ENCODE data around the gene ALPL. TPM values are rescaled to one million over a fixed set of nuclear protein-coding genes. Genes with fewer than 3 reads are reported as not detected.
A peak's percentile ranks its signal among the peaks of the same experiment; 100 is the strongest.
"Not testable (repeated sequence)": the region's sequence is repeated elsewhere in the genome, so short reads cannot be mapped to it uniquely, and the experiment has no call there.

ALPL gene
- total RNA-seq, 1 donor from 2014 or later: 11.1 TPM

DNA sequence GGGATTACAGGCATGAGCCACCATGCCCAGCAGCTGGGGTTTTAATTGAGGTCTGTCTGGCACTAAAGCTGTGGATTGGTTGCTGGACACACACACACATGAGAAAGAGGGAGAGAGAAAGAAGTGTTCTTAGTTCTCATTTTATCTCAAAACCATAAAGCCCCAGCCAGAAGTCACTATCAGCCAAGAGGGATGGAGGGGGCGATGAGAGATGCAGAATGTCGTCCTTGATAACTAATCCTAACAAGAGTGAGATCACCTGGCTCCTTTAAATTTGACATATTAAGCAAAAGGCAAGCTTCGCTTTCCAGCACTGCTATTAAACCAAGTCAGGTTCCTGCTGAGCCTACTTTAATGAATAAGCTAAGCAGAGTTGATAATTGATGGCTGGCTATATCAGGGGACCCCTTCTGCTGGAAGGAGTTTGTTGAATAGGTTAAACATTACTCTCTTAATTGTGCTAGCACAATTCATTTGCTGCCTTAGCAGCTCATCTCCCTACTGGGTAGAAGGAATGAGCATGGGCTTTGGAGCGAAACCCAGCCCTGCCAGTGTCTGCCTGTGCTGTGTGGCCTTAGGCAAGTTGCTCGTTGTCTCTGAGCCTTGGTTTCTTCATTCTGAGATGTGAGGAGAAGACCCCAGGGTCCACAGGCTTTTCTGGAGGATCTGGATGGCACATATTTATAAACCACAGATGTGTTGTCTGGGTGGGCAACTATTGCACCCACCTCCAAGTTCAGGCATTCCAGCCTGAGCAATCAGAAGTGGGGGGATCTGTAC, 50.8 kb downstream of the ALPL start:
- DNase-seq (ENCODE audit: low read depth): peak; percentile 76

DNA sequence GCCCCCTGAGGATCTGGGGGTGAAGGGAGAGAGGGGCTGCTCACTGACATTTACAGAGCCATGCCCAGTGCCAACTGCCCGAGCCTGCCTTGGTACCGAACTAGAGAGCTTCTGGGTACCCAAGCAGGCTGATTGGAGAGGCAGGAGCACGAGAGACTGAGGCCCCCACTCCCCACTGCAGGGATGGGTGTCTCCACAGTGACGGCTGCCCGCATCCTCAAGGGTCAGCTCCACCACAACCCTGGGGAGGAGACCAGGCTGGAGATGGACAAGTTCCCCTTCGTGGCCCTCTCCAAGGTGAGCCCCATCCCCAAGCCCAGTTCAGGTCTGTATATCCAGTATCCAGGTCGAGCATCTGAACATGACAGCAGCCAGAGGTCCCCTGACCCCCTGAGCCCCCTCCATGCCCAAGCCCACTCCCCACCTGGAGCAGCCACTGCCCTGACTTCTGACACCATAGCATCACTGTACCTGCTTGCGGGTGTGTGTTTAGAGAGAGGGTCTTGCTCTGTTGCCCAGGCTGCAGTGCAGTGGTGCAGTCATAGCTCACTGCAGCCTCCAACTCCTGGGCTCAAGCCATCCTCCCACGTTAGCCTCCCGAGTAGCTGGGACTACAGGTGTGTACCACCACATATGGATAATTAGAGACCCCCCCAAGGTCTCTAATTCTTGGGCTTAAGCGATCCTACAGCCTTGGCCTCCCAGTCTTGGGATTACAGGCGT, 51.9 kb downstream of the ALPL start:
- no peak for DNase-seq (ENCODE audit: low read depth)

DNA sequence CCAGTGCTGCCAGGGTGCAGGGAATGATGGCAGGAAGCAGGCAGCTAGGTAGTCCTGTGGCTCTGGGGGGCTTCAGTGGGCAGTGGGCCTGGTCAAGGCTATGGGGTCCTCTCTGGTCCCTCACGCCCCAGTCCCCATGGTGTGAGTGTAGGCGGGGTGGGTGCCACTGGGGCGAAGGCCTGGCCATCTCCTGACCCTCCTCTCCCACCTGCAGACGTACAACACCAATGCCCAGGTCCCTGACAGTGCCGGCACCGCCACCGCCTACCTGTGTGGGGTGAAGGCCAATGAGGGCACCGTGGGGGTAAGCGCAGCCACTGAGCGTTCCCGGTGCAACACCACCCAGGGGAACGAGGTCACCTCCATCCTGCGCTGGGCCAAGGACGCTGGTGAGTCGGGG, 53.7 kb downstream of the ALPL start:
- DNase-seq (ENCODE audit: low read depth): no peak

DNA sequence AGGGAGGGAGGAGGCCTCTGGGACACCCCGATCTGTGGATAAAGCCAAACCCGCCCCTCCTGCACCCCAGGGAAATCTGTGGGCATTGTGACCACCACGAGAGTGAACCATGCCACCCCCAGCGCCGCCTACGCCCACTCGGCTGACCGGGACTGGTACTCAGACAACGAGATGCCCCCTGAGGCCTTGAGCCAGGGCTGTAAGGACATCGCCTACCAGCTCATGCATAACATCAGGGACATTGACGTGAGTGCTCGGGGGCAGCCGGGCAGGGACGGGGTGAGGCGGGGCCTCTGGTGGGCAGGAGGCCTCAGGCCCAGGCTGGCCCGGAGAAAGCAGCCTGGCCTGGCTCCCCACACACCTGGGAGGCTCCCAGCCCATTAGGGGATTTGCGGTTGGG, 54.7 kb downstream of the ALPL start:
- no peak for DNase-seq (ENCODE audit: low read depth)

DNA sequence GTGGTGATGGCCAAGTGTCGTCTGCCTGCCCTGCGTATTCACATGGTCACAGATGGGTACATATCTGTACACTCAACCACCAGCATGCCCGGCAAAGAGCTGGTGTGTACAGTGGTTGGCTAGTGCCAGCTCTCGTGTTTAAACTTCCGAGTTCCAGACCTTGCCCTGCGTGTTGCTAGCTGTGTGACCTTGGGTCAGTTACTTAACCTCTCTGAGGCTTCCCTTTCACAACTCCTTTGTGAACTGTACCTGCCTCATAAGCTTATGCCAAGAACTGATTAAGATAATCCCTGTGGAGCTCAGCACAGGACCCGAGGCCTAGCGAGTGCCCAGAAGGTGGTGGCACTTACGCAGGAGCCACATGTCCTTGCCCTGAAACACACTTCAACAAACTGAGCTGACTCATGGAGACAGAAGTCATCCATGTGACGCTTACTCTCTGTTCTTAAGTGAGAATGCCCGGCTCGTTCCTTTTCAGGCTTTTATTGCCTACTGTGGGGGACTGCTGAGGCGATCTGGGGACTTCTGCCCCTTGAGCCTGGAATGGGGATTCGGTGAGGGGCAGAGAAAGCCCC, 55.4 kb downstream of the ALPL start:
- peak; percentile 37 for DNase-seq (ENCODE audit: low read depth)

DNA sequence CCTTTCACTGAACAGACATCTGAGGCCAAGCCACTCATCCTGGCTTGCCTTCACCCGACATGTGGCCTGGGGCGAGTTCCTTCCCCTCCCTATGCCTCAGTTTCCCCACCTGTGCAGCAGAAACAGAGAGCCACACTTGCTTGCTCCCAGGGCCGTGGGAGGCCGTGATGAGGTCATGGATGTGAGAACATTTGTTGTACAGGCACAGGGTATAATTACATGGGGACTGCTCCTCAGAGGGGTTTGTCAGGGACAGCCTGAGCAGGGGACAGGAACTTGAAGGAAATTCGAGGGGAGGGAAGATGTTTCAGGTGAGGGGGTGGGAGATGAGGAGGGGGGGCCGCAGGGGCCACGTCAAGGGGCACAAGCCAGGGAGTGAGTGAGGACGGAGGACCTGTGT, 56.1 kb downstream of the ALPL start:
- no peak for DNase-seq (ENCODE audit: low read depth)

DNA sequence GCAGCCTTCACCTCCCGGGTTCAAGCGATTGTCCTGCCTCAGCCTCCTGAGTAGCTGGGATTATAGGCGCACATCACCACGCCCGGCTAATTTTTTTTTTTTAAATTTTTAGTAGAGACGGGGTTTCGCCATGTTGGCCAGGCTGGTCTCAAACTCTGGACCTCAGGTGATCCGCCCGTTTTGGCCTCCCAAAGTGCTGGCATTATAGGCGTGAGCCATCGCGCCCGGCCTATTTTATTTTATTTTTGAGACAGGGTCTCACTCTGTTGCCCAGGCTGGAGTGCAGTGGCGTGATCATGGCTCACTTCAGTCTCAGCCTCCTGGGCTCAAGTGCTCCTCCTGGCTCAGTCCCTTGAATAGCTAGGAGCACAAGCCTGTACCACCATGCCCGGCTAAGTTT, 57.1 kb downstream of the ALPL start:
- not testable (repeated sequence) for DNase-seq (ENCODE audit: low read depth)

DNA sequence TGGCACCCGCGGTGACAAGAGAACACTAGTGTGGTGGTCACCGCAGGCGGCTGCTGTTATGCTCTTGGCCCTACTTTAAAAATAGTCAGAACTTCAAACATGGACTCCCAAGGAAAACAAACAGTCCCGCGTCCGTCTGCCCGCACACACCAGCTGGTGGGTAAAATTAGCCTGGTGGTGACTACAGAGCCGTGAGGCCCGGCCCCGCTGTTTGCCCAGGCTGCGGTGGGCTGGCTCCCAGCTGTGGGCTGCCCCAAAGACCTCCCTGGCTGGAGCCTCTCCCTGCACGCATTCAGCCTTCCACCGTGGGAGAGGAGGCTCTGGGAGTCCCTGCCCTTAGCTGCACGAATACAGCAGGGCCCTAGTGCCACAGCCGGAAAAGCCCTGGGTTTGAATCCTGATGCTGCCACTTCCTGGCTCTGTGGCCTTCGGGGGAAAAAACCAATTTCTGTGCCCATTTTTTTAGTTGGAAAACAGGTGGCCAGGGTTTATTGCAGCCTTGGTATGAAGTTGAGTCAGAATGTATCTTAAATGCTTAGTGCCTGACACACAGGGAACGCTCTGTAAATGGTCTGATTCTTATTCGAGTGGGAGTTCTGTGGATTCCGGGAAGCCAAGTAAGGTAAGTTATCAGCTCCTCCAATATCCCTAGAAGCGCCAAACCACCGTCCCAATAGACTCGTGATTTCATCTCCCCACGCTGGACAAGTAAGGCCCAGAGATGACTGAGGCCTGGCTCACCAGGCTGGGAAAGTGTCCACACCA, 58.2 kb downstream of the ALPL start:
- no peak for DNase-seq (ENCODE audit: low read depth)

DNA sequence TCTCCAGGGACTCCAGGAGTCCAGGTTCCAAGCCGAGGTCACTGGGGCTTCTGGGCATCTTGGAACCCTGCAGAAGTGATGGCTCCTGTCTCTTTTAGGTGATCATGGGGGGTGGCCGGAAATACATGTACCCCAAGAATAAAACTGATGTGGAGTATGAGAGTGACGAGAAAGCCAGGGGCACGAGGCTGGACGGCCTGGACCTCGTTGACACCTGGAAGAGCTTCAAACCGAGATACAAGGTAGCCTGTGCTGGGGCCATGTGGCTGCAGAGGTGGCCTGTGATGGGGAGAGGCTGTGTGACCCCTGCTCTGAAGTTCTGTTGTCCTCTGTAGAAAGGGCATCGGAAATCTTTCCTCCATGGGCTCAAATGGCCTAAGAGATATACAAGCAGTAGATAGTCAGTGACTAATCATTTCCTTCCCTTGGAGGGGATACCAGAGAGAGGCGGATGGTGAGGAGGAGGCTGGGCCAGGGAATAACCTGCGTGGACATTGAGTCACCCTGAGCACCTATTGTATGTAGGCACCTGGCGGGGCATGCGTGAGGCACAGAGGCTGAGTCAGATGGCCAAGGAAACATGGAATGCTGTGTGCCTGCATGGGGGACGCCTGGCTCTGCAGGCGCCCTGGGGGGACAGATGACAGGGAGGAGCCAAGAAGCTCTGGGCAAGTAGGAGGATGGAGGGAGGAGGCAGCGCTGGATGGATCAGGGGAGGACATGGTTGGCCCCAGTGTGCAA, 59.0 kb downstream of the ALPL start:
- no peak for DNase-seq (ENCODE audit: low read depth)

DNA sequence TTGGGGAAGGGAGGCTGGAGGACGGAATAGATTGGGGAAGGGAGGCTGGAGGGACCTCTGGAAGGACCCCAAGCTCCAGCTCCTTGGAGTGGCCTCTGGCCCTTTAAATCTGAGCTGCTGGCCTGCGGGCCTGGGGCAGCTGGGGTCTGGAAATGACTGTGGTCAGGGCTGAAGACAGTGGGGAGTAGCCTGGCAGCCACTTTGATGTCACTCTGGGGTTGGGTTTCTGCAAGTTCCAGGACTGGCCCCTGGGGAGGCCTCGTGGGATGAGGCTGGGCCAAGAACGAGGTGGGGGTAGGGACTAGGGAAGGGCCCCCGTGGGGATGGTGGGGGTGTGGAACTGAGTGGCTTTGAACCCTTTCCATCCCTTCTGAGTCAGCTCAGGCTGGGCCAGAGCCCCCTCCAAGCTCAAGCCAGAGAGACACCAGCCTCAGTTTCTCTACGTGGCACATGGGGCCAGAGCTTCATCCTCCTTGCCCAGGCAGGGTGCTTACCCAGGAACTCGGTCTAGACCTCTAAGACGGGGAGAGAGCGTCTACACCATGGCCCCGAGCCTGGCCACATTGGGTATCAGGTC, 59.7 kb downstream of the ALPL start:
- DNase-seq (ENCODE audit: low read depth): no peak

DNA sequence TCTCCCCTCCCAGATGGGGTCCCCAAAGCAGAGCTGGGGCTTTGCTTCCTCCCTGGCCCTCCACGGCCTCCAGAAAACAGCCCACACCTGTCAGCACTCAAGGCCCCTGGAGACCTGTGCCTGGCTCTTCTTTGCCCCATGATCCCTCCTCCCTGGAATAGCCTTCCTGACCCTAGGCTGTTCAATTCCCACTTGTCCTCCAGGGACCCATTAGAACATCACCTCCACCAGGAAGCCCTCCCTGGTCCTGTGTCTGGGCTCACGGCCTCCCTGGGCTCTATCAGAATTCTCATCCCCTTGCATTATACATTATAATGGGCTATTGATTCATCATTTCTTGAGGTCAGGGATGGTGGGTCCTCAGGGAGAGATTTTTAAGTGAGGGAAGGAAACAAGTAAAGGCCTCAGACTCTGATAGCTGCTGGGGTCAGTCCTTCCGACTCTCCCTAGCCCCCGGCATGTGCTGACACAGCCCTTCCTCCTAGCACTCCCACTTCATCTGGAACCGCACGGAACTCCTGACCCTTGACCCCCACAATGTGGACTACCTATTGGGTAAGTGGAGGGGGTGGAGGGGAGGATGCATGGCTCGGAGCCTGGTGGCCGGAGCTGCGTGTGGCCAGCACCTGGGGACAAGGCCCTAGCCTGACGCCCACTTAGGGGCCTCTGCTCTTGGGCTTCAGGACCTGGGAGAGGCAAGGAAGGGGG, 60.8 kb downstream of the ALPL start:
- no peak for DNase-seq (ENCODE audit: low read depth)

DNA sequence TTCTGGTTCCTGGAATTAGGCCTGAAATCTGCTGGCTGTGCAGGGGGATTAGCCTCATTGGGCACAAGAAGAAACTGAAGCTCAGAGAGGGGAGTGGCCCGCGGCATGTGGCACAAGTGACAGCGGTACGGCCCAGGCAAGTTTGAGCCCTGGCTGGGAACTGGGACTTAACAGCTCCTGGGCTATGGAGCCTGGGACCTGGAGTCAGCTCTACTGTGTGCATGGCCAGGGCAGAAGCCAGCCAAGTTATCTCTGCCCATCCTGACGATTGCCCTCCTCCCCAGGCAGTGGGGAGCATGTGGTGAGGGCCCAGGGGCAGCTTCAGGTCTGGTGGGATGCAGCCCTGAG, 61.3 kb downstream of the ALPL start:
- no peak for DNase-seq (ENCODE audit: low read depth)

DNA sequence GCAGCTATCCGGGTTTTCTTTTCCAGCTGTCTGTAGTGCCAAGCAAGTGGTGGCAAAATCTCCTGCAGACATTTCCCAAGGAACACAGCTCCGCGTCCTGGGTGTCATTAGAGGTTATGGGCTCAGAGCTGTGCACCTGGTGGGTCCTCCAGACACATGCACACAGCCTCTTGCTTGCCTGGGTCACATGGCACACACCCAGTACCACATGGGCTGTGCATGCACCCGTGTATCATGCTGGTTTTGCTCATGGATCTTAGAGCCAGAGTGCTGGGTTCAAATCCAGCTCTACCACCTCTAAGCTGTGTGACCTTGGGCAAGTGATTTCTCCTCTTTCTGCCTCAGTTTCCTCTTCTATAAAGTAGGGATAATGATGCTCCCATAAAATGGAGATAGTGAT, 61.7 kb downstream of the ALPL start:
- no peak for DNase-seq (ENCODE audit: low read depth)

DNA sequence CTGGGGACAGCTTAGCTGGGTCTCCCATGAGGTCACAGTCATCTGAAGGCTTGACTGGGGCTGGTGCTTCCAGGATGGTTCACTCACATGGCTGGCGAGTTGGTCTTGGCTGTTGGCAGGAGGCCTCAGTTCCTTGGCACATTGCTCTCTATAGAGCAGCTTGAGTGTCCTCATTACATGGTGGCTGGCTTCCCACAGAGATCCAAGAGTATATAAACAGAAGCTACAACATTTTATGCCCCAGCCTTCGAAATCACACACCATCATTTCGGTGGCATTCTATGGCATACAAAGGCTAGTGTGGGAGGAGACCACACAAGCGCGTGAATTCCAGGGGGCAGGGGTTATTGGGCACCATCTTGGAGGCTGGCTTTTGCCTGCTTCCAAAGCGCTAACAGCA, 63.0 kb downstream of the ALPL start:
- no peak for DNase-seq (ENCODE audit: low read depth)

DNA sequence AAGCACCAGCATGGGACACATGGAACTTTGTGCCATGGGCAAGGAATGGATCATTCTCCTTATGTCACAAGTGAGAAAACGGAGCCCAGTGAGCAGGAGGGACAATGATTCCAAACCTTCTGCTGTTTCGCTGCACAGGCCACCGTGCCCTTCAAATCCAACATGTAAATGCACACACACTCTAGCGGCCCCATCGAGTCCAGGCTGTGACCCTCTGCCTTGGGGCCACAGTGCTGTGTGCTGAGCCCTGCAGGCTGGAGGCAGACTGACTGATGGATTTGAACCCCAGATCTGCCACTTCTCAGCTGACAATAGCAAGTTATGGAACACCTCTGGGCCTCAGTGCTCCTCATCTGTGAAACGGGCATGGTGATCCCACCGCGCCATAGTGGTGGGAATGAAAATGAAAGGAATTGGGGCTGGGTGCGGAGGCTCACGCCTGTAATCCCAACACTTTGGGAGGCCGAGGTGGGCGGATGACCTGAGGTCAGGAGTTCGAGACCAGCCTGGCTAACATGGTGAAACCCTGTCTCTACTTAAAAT, 63.6 kb downstream of the ALPL start:
- no peak for DNase-seq (ENCODE audit: low read depth)

DNA sequence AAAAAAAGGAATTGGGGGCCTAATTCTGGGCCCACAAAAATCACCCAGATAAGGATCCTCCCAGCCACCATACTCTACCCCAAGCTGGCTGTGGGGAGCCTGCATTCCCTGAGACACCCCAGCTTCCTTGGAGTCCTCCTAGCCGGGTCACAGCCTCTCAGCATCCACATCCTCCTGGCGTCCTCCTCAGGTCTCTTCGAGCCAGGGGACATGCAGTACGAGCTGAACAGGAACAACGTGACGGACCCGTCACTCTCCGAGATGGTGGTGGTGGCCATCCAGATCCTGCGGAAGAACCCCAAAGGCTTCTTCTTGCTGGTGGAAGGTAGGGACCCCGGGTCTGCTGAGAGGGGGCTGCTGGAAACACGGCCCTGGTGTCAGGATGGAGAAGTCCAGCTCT, 64.3 kb downstream of the ALPL start:
- no peak for DNase-seq (ENCODE audit: low read depth)

DNA sequence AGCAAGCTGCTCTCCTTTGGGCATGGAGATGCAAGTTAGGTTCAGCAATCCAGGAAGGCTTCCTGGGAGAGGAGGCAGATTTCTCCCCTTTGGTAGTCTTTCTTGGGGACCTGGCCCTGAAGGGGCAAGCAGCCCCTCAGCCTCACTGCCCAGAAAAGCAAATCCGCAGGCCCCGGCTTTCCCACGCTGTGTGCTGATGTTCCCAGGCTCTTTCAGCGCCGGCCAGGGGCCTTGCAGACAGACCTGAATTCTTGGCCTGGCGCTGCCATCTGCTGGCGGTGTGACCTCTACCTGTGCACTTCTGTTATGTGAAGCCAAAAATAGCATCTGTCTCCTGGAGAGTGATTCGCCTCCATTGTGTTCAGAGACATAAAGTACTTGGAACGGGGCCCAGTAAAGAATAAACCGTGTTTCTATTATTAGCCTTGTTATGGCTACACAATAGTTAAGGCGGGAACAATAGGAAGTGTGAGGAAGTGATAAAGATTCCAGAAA, 64.8 kb downstream of the ALPL start:
- peak; percentile 81 for DNase-seq (ENCODE audit: low read depth)

DNA sequence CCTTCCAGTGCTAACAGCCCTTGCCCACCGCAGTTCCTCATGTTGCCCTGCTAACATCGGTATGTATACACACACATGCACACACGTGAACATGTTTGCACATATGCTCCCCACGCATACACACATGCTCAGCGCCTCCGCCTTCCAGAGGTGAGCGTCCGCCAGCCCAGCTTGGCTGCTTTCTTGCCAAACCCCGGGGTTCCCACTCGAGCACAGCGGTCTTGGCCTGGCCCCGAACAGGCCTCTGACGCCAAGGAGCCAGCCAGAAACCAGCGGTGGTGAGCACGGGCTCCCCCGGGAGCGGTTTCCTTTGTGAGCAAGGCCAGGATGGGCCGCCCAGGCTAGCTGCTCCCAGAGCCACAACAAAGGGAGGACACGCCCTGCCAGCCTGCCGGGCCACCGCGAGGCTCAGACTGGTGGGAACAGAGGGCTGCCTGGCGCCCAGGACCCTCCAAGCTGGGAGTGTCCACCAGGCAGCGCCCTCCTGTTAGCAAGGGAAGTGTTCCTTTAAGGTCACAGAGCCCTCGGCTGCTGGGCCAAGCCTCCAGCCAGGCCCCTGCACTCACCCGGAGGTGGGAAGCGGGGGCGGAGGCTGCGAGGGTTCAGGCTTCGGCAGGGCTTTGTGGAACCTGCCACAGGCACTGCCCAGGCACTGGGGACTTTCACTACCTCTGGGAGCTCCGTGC, 65.4 kb downstream of the ALPL start:
- DNase-seq (ENCODE audit: low read depth): no peak

DNA sequence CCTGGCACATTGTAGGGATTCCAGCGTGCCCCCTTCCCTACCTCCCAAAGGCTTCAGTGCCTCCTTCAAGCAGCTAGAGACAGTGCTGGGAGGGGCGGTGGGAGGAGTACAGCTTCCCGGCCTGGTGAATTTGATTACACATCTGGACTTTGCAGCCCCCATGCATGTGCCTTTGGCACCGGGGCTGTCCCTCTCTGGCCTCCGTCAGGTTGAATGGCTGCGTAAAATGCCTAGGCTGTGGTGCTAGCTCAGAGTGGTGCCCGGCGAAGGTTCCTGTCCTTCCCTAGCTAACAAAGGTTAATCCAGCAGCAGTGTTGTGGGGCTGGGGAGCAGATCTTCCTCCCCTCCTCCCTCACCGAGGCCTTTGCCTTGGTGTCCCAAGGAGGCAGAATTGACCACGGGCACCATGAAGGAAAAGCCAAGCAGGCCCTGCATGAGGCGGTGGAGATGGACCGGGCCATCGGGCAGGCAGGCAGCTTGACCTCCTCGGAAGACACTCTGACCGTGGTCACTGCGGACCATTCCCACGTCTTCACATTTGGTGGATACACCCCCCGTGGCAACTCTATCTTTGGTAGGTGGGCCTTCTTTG, 66.2 kb downstream of the ALPL start:
- DNase-seq (ENCODE audit: low read depth): no peak
